ENCODE data around the gene CASS4. TPM values are rescaled to one million over a fixed set of nuclear protein-coding genes. Genes with fewer than 3 reads are reported as not detected.

The CASS4 gene
- total RNA-seq, 3 donors from 2014 or later (not counting 1 experiment from before 2014, with no cell fraction given) = 9.3 to 13.8 (median 13.4) TPM

GRCh38 chr20:56429502-56429901 is 17.4 kb downstream of the CASS4 start:
- intact Hi-C loops (cut with micrococcal nuclease) = no loop called here
- no peak for DNase-seq
- no peak for TF ChIP-seq CTCF (IDR thresholded peaks at IDR 0.05)
- Mint-ChIP-seq H3K4me3 (peak overlapping the region; percentile 85), H3K36me3 (no peaks in the 10 kb centered on the region), H3K9me3 (no peaks in the 10 kb centered on the region), H3K27me3 (ENCODE audit: low read depth in 2 of 2) (no peaks in the 10 kb centered on the region), H3K4me1 (peaks cover 53 to 61% of the 10 kb centered on the region in 2 donors), H3K27ac (peak overlapping the region; percentile 71 to 85)
- Histone ChIP-seq H3K4me1 (ENCODE audit: control insufficient read depth, insufficient read depth, low read length) (peaks cover 39% of the 10 kb centered on the region), H3K27me3 (ENCODE audit: control insufficient read depth, insufficient read depth, low read length) (no peaks in the 10 kb centered on the region), H3K27ac (ENCODE audit: low read length) (peak overlapping the region; percentile 10), H3K9me3 (ENCODE audit: control insufficient read depth, insufficient read depth, low read length) (no peaks in the 10 kb centered on the region), H3K4me3 (ENCODE audit: low read length) (no peak overlapping the region), H3K36me3 (ENCODE audit: control insufficient read depth, insufficient read depth, low read length) (no peaks in the 10 kb centered on the region)
- 62% methylated on average over 6 of the region's 6 CpGs for WGBS (ENCODE audit: insufficient coverage)
- ATAC-seq = no peak

- Histone ChIP-seq H3K4me1 (ENCODE audit: control insufficient read depth, insufficient read depth, low read length) (peaks cover 39% of the 10 kb centered on the region), H3K36me3 (ENCODE audit: control insufficient read depth, insufficient read depth, low read length) (no peaks in the 10 kb centered on the region), H3K27ac (ENCODE audit: low read length) (no peak overlapping the region), H3K4me3 (ENCODE audit: low read length) (no peak overlapping the region), H3K9me3 (ENCODE audit: control insufficient read depth, insufficient read depth, low read length) (no peaks in the 10 kb centered on the region), H3K27me3 (ENCODE audit: control insufficient read depth, insufficient read depth, low read length) (no peaks in the 10 kb centered on the region)
- no peaks in the 10 kb centered on the region for H3K9me3 Mint-ChIP-seq
- no peaks in the 10 kb centered on the region for H3K36me3 Mint-ChIP-seq
- no peaks in the 10 kb centered on the region for H3K27me3 Mint-ChIP-seq (ENCODE audit: low read depth in 2 of 2)
- no peak for TF ChIP-seq CTCF (IDR thresholded peaks at IDR 0.05)
- DNase-seq (no peak), ATAC-seq (no peak)
- WGBS (ENCODE audit: insufficient coverage) = 40% methylated on average over 4 of the region's 4 CpGs
- peak overlapping the region; percentile 85 for H3K4me3 Mint-ChIP-seq
- intact Hi-C loops (cut with micrococcal nuclease) = no loop called here
- H3K27ac Mint-ChIP-seq = peak overlapping the region; percentile 71 to 85
- peaks cover 53 to 61% of the 10 kb centered on the region in 2 donors for H3K4me1 Mint-ChIP-seq
Measured at GRCh38 chr20:56429941-56430340, 17.9 kb downstream of the CASS4 start.

GRCh38 chr20:56430461-56430860 is 18.4 kb downstream of the CASS4 start:
- TF ChIP-seq CTCF (IDR thresholded peaks at IDR 0.05) = no peak
- no peaks in the 10 kb centered on the region for H3K27me3 Mint-ChIP-seq (ENCODE audit: low read depth in 2 of 2)
- H3K36me3 Mint-ChIP-seq = no peaks in the 10 kb centered on the region
- H3K27me3 ChIP-seq (ENCODE audit: control insufficient read depth, insufficient read depth, low read length) = no peaks in the 10 kb centered on the region
- no peak overlapping the region for H3K4me3 ChIP-seq (ENCODE audit: low read length)
- intact Hi-C loops (cut with micrococcal nuclease) = no loop called here
- no peaks in the 10 kb centered on the region for H3K9me3 ChIP-seq (ENCODE audit: control insufficient read depth, insufficient read depth, low read length)
- whole genome bisulfite sequencing (ENCODE audit: insufficient coverage) = 90% methylated on average over 4 of the region's 4 CpGs
- H3K27ac Mint-ChIP-seq = peak overlapping the region; percentile 71 to 85
- peaks cover 53 to 61% of the 10 kb centered on the region in 2 donors for H3K4me1 Mint-ChIP-seq
- H3K36me3 ChIP-seq (ENCODE audit: control insufficient read depth, insufficient read depth, low read length) = no peaks in the 10 kb centered on the region
- H3K9me3 Mint-ChIP-seq = no peaks in the 10 kb centered on the region
- peak overlapping the region; percentile 85 for H3K4me3 Mint-ChIP-seq
- no peak overlapping the region for H3K27ac ChIP-seq (ENCODE audit: low read length)
- H3K4me1 ChIP-seq (ENCODE audit: control insufficient read depth, insufficient read depth, low read length) = peaks cover 39% of the 10 kb centered on the region
- ATAC-seq (no peak), DNase-seq (no peak)

GRCh38 chr20:56430957-56431356 is 18.9 kb downstream of the CASS4 start:
- intact Hi-C loops (cut with micrococcal nuclease) = no loop called here
- Histone ChIP-seq H3K36me3 (ENCODE audit: control insufficient read depth, insufficient read depth, low read length) (no peaks in the 10 kb centered on the region), H3K27ac (ENCODE audit: low read length) (no peak overlapping the region), H3K4me1 (ENCODE audit: control insufficient read depth, insufficient read depth, low read length) (peaks cover 39% of the 10 kb centered on the region), H3K4me3 (ENCODE audit: low read length) (no peak overlapping the region), H3K27me3 (ENCODE audit: control insufficient read depth, insufficient read depth, low read length) (no peaks in the 10 kb centered on the region), H3K9me3 (ENCODE audit: control insufficient read depth, insufficient read depth, low read length) (no peaks in the 10 kb centered on the region)
- Mint-ChIP-seq H3K27ac (peak overlapping the region in 1 of 2 donors; percentile 85), H3K36me3 (no peaks in the 10 kb centered on the region), H3K27me3 (ENCODE audit: low read depth in 2 of 2) (no peaks in the 10 kb centered on the region), H3K4me3 (no peak overlapping the region), H3K4me1 (peaks cover 53 to 59% of the 10 kb centered on the region in 2 donors), H3K9me3 (no peaks in the 10 kb centered on the region)
- TF ChIP-seq CTCF (IDR thresholded peaks at IDR 0.05) = no peak
- WGBS (ENCODE audit: insufficient coverage) = 94% methylated on average over 1 of the region's 1 CpG
- no peak for DNase-seq
- ATAC-seq = no peak

All from natural killer cell (primary cell).